ENCODE data around the gene P2RX4.
"Not testable (repeated sequence)": the region's sequence is repeated elsewhere in the genome, so short reads cannot be mapped to it uniquely, and the experiment has no call there.

Gene P2RX4

GRCh38 chr12:121202407-121203355 is 7.2 kb upstream of the P2RX4 start:
- H3K36me3 Mint-ChIP-seq (ENCODE audit: low read depth): no peaks in the 10 kb centered on the region
- H3K27ac Mint-ChIP-seq: no peak overlapping the region
- DNase-seq (no peak), ATAC-seq (no peak)
- peaks cover 16% of the 10 kb centered on the region for H3K4me1 Mint-ChIP-seq
- H3K4me3 Mint-ChIP-seq: no peak overlapping the region
- H3K9me3 Mint-ChIP-seq: no peaks in the 10 kb centered on the region
- H3K27me3 Mint-ChIP-seq: peaks cover 2% of the 10 kb centered on the region

GRCh38 chr12:121203482-121203881 is 6.4 kb upstream of the P2RX4 start:
- ATAC-seq (no peak), DNase-seq (no peak)
- no peak overlapping the region for H3K4me3 Mint-ChIP-seq
- H3K27me3 Mint-ChIP-seq: no peaks in the 10 kb centered on the region
- no peak overlapping the region for H3K27ac Mint-ChIP-seq
- no peaks in the 10 kb centered on the region for H3K36me3 Mint-ChIP-seq (ENCODE audit: low read depth)
- H3K9me3 Mint-ChIP-seq: no peaks in the 10 kb centered on the region
- H3K4me1 Mint-ChIP-seq: peaks cover 11% of the 10 kb centered on the region

GRCh38 chr12:121205491-121205890 is 4.4 kb upstream of the P2RX4 start:
- no peaks in the 10 kb centered on the region for H3K9me3 Mint-ChIP-seq
- DNase-seq: no peak
- peaks cover 15% of the 10 kb centered on the region for H3K4me1 Mint-ChIP-seq
- H3K27me3 Mint-ChIP-seq: no peaks in the 10 kb centered on the region
- no peaks in the 10 kb centered on the region for H3K36me3 Mint-ChIP-seq (ENCODE audit: low read depth)
- ATAC-seq: no peak
- H3K27ac Mint-ChIP-seq: no peak overlapping the region
- H3K4me3 Mint-ChIP-seq: no peak overlapping the region

GRCh38 chr12:121208571-121208970 is 1.4 kb upstream of the P2RX4 start:
- not testable (repeated sequence) for ATAC-seq; DNase-seq; H3K27ac Mint-ChIP-seq; H3K36me3 Mint-ChIP-seq (ENCODE audit: low read depth); H3K9me3 Mint-ChIP-seq; H3K27me3 Mint-ChIP-seq; H3K4me3 Mint-ChIP-seq
- peaks cover 37% of the 10 kb centered on the region for H3K4me1 Mint-ChIP-seq

- Mint-ChIP-seq H3K9me3 (no peaks in the 10 kb centered on the region), H3K27ac (peak overlapping the region; percentile 59), H3K27me3 (no peaks in the 10 kb centered on the region), H3K4me1 (peaks cover 35% of the 10 kb centered on the region), H3K4me3 (peak overlapping the region; percentile 84), H3K36me3 (ENCODE audit: low read depth) (peaks cover 4% of the 10 kb centered on the region)
- ATAC-seq (no peak), DNase-seq (no peak)
Measured at GRCh38 chr12:121209221-121209620, 708 bp upstream of the P2RX4 start.

GRCh38 chr12:121212875-121213274 is 2.9 kb downstream of the P2RX4 start:
- DNase-seq (no peak), ATAC-seq (no peak)
- Mint-ChIP-seq H3K4me3 (no peak overlapping the region), H3K27me3 (no peaks in the 10 kb centered on the region), H3K36me3 (ENCODE audit: low read depth) (peaks cover 12% of the 10 kb centered on the region), H3K9me3 (no peaks in the 10 kb centered on the region), H3K4me1 (peaks cover 52% of the 10 kb centered on the region), H3K27ac (no peak overlapping the region)

- H3K4me1 Mint-ChIP-seq: peaks cover 52% of the 10 kb centered on the region
- H3K9me3 Mint-ChIP-seq: no peaks in the 10 kb centered on the region
- peaks cover 15% of the 10 kb centered on the region for H3K36me3 Mint-ChIP-seq (ENCODE audit: low read depth)
- ATAC-seq (peak; percentile 15), DNase-seq (no peak)
- H3K27ac Mint-ChIP-seq: peak overlapping the region; percentile 50
- no peaks in the 10 kb centered on the region for H3K27me3 Mint-ChIP-seq
- H3K4me3 Mint-ChIP-seq: peak overlapping the region; percentile 1
Measured at GRCh38 chr12:121214166-121214777, 4.3 kb downstream of the P2RX4 start.

GRCh38 chr12:121214855-121215745 is 5.2 kb downstream of the P2RX4 start:
- ATAC-seq (peak; percentile 20), DNase-seq (no peak)
- peaks cover 15% of the 10 kb centered on the region for H3K36me3 Mint-ChIP-seq (ENCODE audit: low read depth)
- H3K27me3 Mint-ChIP-seq: no peaks in the 10 kb centered on the region
- peak overlapping the region; percentile 26 for H3K4me3 Mint-ChIP-seq
- peaks cover 49% of the 10 kb centered on the region for H3K4me1 Mint-ChIP-seq
- H3K9me3 Mint-ChIP-seq: no peaks in the 10 kb centered on the region
- peak overlapping the region; percentile 52 for H3K27ac Mint-ChIP-seq

GRCh38 chr12:121216102-121216501 is 6.2 kb downstream of the P2RX4 start:
- no peak for DNase-seq
- H3K36me3 Mint-ChIP-seq (ENCODE audit: low read depth): peaks cover 15% of the 10 kb centered on the region
- H3K4me3 Mint-ChIP-seq: no peak overlapping the region
- peak overlapping the region; percentile 52 for H3K27ac Mint-ChIP-seq
- H3K27me3 Mint-ChIP-seq: no peaks in the 10 kb centered on the region
- H3K9me3 Mint-ChIP-seq: no peaks in the 10 kb centered on the region
- ATAC-seq: no peak
- peaks cover 42% of the 10 kb centered on the region for H3K4me1 Mint-ChIP-seq

- H3K4me3 Mint-ChIP-seq: no peak overlapping the region
- H3K9me3 Mint-ChIP-seq: no peaks in the 10 kb centered on the region
- no peak overlapping the region for H3K27ac Mint-ChIP-seq
- peaks cover 17% of the 10 kb centered on the region for H3K36me3 Mint-ChIP-seq (ENCODE audit: low read depth)
- ATAC-seq: no peak
- H3K27me3 Mint-ChIP-seq: no peaks in the 10 kb centered on the region
- H3K4me1 Mint-ChIP-seq: peaks cover 34% of the 10 kb centered on the region
- DNase-seq: no peak
Measured at GRCh38 chr12:121217063-121217462, 7.1 kb downstream of the P2RX4 start.

GRCh38 chr12:121217761-121218160 is 7.8 kb downstream of the P2RX4 start:
- H3K27ac Mint-ChIP-seq: no peak overlapping the region
- peaks cover 18% of the 10 kb centered on the region for H3K36me3 Mint-ChIP-seq (ENCODE audit: low read depth)
- no peaks in the 10 kb centered on the region for H3K9me3 Mint-ChIP-seq
- peaks cover 34% of the 10 kb centered on the region for H3K4me1 Mint-ChIP-seq
- no peaks in the 10 kb centered on the region for H3K27me3 Mint-ChIP-seq
- ATAC-seq (no peak), DNase-seq (no peak)
- no peak overlapping the region for H3K4me3 Mint-ChIP-seq

- no peak for DNase-seq
Measured at GRCh38 chr12:121218588-121219352, 8.8 kb downstream of the P2RX4 start.

GRCh38 chr12:121219353-121219986 is 9.5 kb downstream of the P2RX4 start:
- peaks cover 18% of the 10 kb centered on the region for H3K36me3 Mint-ChIP-seq (ENCODE audit: low read depth)
- H3K9me3 Mint-ChIP-seq: no peaks in the 10 kb centered on the region
- H3K27ac Mint-ChIP-seq: no peak overlapping the region
- no peaks in the 10 kb centered on the region for H3K27me3 Mint-ChIP-seq
- H3K4me1 Mint-ChIP-seq: peaks cover 39% of the 10 kb centered on the region
- DNase-seq: no peak
- no peak for ATAC-seq
- no peak overlapping the region for H3K4me3 Mint-ChIP-seq

More at GRCh38 chr12:121218588-121219352, 8.8 kb downstream of the P2RX4 start:
- ATAC-seq: no peak
- Mint-ChIP-seq H3K27me3 (no peaks in the 10 kb centered on the region), H3K4me1 (peaks cover 38% of the 10 kb centered on the region), H3K27ac (no peak overlapping the region), H3K9me3 (no peaks in the 10 kb centered on the region), H3K4me3 (no peak overlapping the region), H3K36me3 (ENCODE audit: low read depth) (peaks cover 22% of the 10 kb centered on the region)
